HG02981 (cell line): ENCODE measurements around the gene PRCC.
A peak's percentile ranks its signal among the peaks of the same experiment; 100 is the strongest.

Experiments
- ATAC-seq: cut with Tn5 transposase; IDR thresholded peaks from one replicate; pipeline ENCODE4 v1.9.1; 2021; ENCODE audit warnings: mild to moderate bottlenecking, moderate library complexity; ENCODE audit not compliant: unreplicated experiment

PRCC gene

GRCh38 chr1:156813298-156813697, 46.0 kb downstream of the PRCC start:
- ATAC-seq, result no peak

GRCh38 chr1:156813750-156814570, 46.6 kb downstream of the PRCC start:
- ATAC-seq, result no peak

GRCh38 chr1:156814571-156815260, 47.4 kb downstream of the PRCC start:
- ATAC-seq, result no peak

- no peak for ATAC-seq
Observed at GRCh38 chr1:156815307-156815826, 48.0 kb downstream of the PRCC start.

GRCh38 chr1:156815961-156816422, 48.7 kb downstream of the PRCC start:
- ATAC-seq, result no peak

GRCh38 chr1:156816561-156817328, 49.4 kb downstream of the PRCC start, which contains the start of gene SH2D2A:
Gene SH2D2A, minus strand, starts transcription at chr1:156816848. Its CDS starts 140 bp downstream, at chr1:156816708.
- peak; percentile 86 for ATAC-seq

GRCh38 chr1:156821801-156822200, 54.5 kb downstream of the PRCC start:
- no peak for ATAC-seq

- ATAC-seq, result no peak
Observed at GRCh38 chr1:156822680-156823079, 55.3 kb downstream of the PRCC start.

GRCh38 chr1:156823210-156823790, 56.0 kb downstream of the PRCC start:
- ATAC-seq, result no peak

- no peak for ATAC-seq
Observed at GRCh38 chr1:156826630-156827029, 59.3 kb downstream of the PRCC start.

- ATAC-seq, result no peak
Observed at GRCh38 chr1:156828400-156829124, 61.2 kb downstream of the PRCC start.

- ATAC-seq, result no peak
Observed at GRCh38 chr1:156832434-156832833, 65.1 kb downstream of the PRCC start.

GRCh38 chr1:156833603-156834002, 66.3 kb downstream of the PRCC start:
- ATAC-seq, result no peak

GRCh38 chr1:156834322-156834721, 67.0 kb downstream of the PRCC start:
- no peak for ATAC-seq

- no peak for ATAC-seq
Observed at GRCh38 chr1:156836041-156836654, 68.8 kb downstream of the PRCC start.

GRCh38 chr1:156836892-156837291, 69.6 kb downstream of the PRCC start:
- no peak for ATAC-seq

- no peak for ATAC-seq
Observed at GRCh38 chr1:156838972-156839371, 71.6 kb downstream of the PRCC start.

- ATAC-seq, result no peak
Observed at GRCh38 chr1:156839426-156840109, 72.2 kb downstream of the PRCC start.
